Neural progenitor cell (in vitro differentiated cells): Measurements from ENCODE around the gene SNX2. TPM values are rescaled to one million over a fixed set of nuclear protein-coding genes. Genes with fewer than 3 reads are reported as not detected.
A peak's percentile ranks its signal among the peaks of the same experiment; 100 is the strongest.

Source experiments
- DNase-seq: peaks from one replicate; pipeline ENCODE4 v3.0.0-alpha.2; 2016; ENCODE audit warnings: low spot score
- H2AFZ ChIP-seq: fragments of 200-600 bp; sonication (generic); replicated peaks from 2 replicates; pipeline ENCODE4 v1.6.1; 2016; ENCODE audit warnings: antibody characterized with exemption
- H3F3A ChIP-seq: fragments of 200-600 bp; sonication (generic); 2 replicates; pipeline ENCODE4 v1.6.1; 2016; ENCODE audit warnings: antibody characterized with exemption, low read depth
- H3K27ac ChIP-seq: fragments of 200-600 bp; sonication (generic); 2 replicates; pipeline ENCODE4 v1.5.1; 2016; ENCODE audit warnings: mild to moderate bottlenecking
- H3K27me3 ChIP-seq: fragments of 200-600 bp; sonication (generic); 2 replicates; pipeline ENCODE4 v1.6.1; 2016; ENCODE audit warnings: mild to moderate bottlenecking, moderate library complexity
- H3K36me3 ChIP-seq: fragments of 200-600 bp; sonication (generic); 2 replicates; pipeline ENCODE4 v1.5.1; 2016
- H3K4me1 ChIP-seq: fragments of 200-600 bp; sonication (generic); 2 replicates; pipeline ENCODE4 v1.6.1; 2016; ENCODE audit warnings: mixed run types
- H3K4me2 ChIP-seq: fragments of 200-600 bp; sonication (generic); 2 replicates; pipeline ENCODE4 v1.6.1; 2016
- H3K4me3 ChIP-seq: fragments of 200-600 bp; sonication (generic); 2 replicates; pipeline ENCODE4 v1.5.1; 2016
- H3K79me2 ChIP-seq: fragments of 200-600 bp; sonication (generic); 2 replicates; pipeline ENCODE4 v1.6.1; 2016; ENCODE audit warnings: low read depth
- H3K9ac ChIP-seq: fragments of 200-600 bp; sonication (generic); 2 replicates; pipeline ENCODE4 v1.6.1; 2016
- H3K9me3 ChIP-seq: fragments of 200-600 bp; sonication (generic); 2 replicates; pipeline ENCODE4 v1.5.1; 2016; ENCODE audit warnings: low read depth
- H4K20me1 ChIP-seq: fragments of 200-600 bp; sonication (generic); 2 replicates; pipeline ENCODE4 v1.6.1; 2016; ENCODE audit warnings: low read depth
- H3K27ac Mint-ChIP-seq: 3 replicates; pipeline ENCODE4 v1.8.0; 2021; ENCODE audit warnings: mixed read lengths
- H3K27me3 Mint-ChIP-seq: 2 replicates; pipeline ENCODE4 v1.8.0; 2022; ENCODE audit warnings: low read depth, mild to moderate bottlenecking, inconsistent platforms, moderate library complexity, mixed read lengths; ENCODE audit not compliant: insufficient read depth
- H3K36me3 Mint-ChIP-seq: 3 replicates; pipeline ENCODE4 v1.8.0; 2021; ENCODE audit warnings: mixed read lengths
- H3K4me1 Mint-ChIP-seq: 3 replicates; pipeline ENCODE4 v1.8.0; 2021; ENCODE audit warnings: mixed read lengths
- H3K4me3 Mint-ChIP-seq: 3 replicates; pipeline ENCODE4 v1.8.0; 2021; ENCODE audit warnings: mild to moderate bottlenecking, moderate library complexity, mixed read lengths
- H3K9me3 Mint-ChIP-seq: 3 replicates; pipeline ENCODE4 v1.8.0; 2020; ENCODE audit warnings: mixed read lengths
- CTCF ChIP-seq: fragments of 200-600 bp; sonication (generic); IDR thresholded peaks from 2 replicates; pipeline ENCODE4 v1.5.1; 2017; ENCODE audit warnings: antibody characterized with exemption, mild to moderate bottlenecking
- EZH2 ChIP-seq: fragments of 200-600 bp; sonication (generic); IDR thresholded peaks from 2 replicates; pipeline ENCODE4 v1.6.1; 2017; ENCODE audit warnings: antibody characterized with exemption, mild to moderate bottlenecking, moderate library complexity
- EZH2phosphoT487 ChIP-seq: fragments of 200-600 bp; sonication (generic); IDR thresholded peaks from 2 replicates; pipeline ENCODE4 v1.6.1; 2017; ENCODE audit warnings: antibody characterized with exemption
- total RNA-seq: library from RNA; depleted of rRNA; stranded (reverse); fragments of >200 nt; gene quantifications from 2 replicates; pipeline ENCODE4 v1.2.3, GENCODE V29; 2015; ENCODE audit warnings: low replicate concordance

The SNX2 gene
- total RNA-seq, 1 donor from 2014 or later = 73.0 TPM

DNA sequence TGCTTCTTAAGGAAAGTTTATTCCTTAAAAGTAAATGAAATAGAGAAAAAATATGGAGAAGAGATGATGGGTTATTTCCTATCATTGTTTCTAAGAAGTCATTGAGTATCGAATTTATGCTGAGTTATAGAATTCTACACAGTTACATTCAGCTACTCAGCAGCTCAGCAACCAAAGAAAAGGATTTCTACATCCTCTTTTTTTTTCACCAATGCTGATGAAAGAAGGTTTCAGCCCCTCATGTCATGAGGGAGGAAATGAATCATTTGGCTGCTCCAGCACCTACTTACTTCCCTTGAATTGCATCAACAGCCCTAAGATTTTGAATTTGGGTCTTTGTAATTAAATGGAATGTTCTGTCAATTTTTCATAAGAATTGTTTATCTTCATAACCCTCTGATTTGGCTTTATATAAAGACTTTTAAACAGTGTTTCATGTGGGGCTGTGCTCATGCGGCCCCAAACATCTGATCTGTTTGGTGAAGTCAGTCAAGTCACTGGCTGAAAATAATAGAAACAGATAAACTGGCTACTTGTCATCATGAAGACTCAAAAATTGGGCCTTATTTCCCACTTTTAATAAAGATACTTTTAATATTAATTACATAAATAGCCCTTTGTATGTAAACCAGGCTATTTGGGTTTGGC, 18.5 kb upstream of the SNX2 start:
- Mint-ChIP-seq H3K4me3 (no peak overlapping the region), H3K27ac (no peak overlapping the region), H3K27me3 (peaks cover 2% of the 10 kb centered on the region), H3K9me3 (no peaks in the 10 kb centered on the region), H3K4me1 (peaks cover 6% of the 10 kb centered on the region), H3K36me3 (no peaks in the 10 kb centered on the region)
- Histone ChIP-seq H3K79me2 (no peaks in the 10 kb centered on the region), H3K36me3 (no peaks in the 10 kb centered on the region), H2AFZ (peak overlapping the region; percentile 45), H3K9me3 (no peaks in the 10 kb centered on the region), H3K4me3 (no peak overlapping the region), H3K4me2 (no peak overlapping the region), H3F3A (no peaks in the 10 kb centered on the region), H3K4me1 (peaks cover 17% of the 10 kb centered on the region), H4K20me1 (no peaks in the 10 kb centered on the region), H3K9ac (no peak overlapping the region), H3K27me3 (no peaks in the 10 kb centered on the region), H3K27ac (no peak overlapping the region)
- no peak for DNase-seq
- TF ChIP-seq EZH2 (no peak), CTCF (no peak), EZH2phosphoT487 (no peak)

DNA sequence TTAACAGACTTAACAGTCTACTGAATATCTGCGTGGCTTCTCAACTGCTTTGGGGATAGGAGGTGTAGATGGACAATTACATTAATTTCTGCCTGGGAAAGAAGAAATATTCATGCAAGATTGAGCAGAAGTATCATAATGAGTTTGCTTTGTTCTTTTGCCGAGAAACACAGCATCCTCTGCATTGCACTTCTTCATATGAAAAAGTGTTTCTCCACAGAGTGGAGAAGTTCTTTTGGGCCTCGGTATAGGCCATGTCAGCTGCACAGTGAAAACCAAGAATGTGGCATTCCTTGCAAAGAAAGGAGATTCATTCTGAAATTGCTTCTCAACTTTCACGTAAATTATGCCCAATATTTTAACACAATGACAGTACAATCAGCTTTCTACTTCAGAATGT, 17.6 kb upstream of the SNX2 start:
- Histone ChIP-seq H2AFZ (peak overlapping the region; percentile 45), H3K27ac (no peak overlapping the region), H3K9me3 (no peaks in the 10 kb centered on the region), H3K4me2 (no peak overlapping the region), H3K4me3 (no peak overlapping the region), H4K20me1 (no peaks in the 10 kb centered on the region), H3K36me3 (no peaks in the 10 kb centered on the region), H3F3A (no peaks in the 10 kb centered on the region), H3K4me1 (peaks cover 15% of the 10 kb centered on the region), H3K79me2 (no peaks in the 10 kb centered on the region), H3K27me3 (no peaks in the 10 kb centered on the region), H3K9ac (no peak overlapping the region)
- DNase-seq = no peak
- H3K9me3 Mint-ChIP-seq = no peaks in the 10 kb centered on the region
- H3K4me3 Mint-ChIP-seq = no peak overlapping the region
- H3K4me1 Mint-ChIP-seq = peaks cover 2% of the 10 kb centered on the region
- peaks cover 2% of the 10 kb centered on the region for H3K27me3 Mint-ChIP-seq
- H3K27ac Mint-ChIP-seq = no peak overlapping the region
- TF ChIP-seq CTCF (no peak), EZH2phosphoT487 (no peak), EZH2 (no peak)
- no peaks in the 10 kb centered on the region for H3K36me3 Mint-ChIP-seq

DNA sequence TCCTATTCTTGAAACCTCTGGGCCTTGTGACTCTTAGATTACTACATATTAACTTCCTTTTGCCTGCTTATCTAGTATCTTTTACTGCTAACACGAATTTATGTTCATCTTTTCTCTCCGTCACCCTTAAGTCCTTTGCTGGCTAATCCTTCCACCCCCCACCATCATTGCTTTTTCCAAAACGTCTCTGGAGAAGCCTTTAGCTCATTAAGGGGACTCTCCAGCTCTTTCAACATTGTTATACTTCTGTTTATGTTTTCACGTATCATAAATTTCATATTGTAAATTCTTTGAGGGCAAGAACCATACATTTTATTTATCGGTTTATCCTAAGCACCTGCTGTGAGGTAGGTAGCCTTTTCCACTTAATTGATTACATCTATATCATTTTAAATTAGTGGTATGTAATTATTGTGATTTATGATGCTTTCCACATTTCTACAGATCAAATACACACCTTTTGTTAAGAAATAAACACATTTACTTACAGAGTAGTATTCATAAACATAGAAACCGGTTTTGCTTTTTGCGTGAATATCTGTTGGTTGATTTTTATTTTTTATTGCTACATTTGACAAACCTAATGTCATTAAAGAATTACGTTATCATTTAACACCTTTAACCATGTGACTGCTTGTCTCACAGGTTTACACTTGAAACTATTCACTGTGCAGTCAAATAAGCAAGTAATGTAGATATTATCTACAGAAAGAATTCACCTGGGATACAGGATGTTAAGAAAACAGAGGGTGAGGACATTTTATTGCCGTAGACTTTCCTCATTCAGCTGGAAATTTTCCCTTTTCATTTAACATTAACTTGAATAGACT, 15.4 kb upstream of the SNX2 start:
- Histone ChIP-seq H3K27ac (no peak overlapping the region), H3K9ac (no peak overlapping the region), H3K4me3 (no peak overlapping the region), H2AFZ (no peak overlapping the region), H3K9me3 (no peaks in the 10 kb centered on the region), H3K4me1 (peaks cover 9% of the 10 kb centered on the region), H3K36me3 (no peaks in the 10 kb centered on the region), H3F3A (no peaks in the 10 kb centered on the region), H3K4me2 (no peak overlapping the region), H3K79me2 (no peaks in the 10 kb centered on the region), H3K27me3 (no peaks in the 10 kb centered on the region), H4K20me1 (no peaks in the 10 kb centered on the region)
- Mint-ChIP-seq H3K4me1 (peaks cover 2% of the 10 kb centered on the region), H3K27ac (no peak overlapping the region), H3K36me3 (no peaks in the 10 kb centered on the region), H3K9me3 (no peaks in the 10 kb centered on the region), H3K27me3 (no peaks in the 10 kb centered on the region), H3K4me3 (no peak overlapping the region)
- TF ChIP-seq CTCF (no peak), EZH2 (no peak), EZH2phosphoT487 (no peak)
- no peak for DNase-seq
